ENCODE results near the gene TMCC2.

The TMCC2 gene

DNA sequence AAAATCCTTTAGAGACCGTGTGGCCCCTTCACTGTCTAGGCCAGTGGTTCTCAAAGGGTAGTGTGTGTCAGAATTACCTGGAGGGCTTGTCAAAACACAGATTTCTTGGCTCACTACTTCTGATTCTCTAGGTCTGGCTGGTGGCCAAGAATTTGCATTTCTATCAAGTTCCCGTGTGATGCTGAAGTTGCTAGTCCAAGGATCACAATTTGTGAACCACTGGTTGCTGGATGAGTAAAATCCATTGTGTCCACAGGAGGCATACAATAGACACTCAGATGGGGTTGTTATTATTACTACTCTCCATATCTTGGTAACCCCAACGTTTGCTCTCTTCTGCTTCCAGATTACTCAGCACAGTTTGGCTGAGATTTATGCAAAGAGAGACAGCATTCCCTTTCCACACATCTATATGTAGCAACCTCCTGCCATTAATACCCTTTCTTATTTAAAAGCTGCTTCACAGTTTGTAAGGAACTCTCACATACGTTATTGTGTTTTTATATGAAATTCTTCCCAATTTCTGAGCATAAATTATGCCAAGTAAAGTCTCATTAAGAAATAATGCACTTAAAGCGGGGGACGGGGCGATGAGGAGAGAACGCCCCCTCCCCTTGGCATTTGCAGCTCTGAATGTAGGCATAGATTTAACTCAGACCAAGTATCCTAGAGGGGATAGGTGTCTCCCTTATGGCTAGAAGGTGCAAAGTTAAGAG, 720 bp upstream of the TMCC2 start:
- Histone ChIP-seq H3K4me3 (replicated peaks; ENCODE audit: insufficient read depth, low read length) (peak overlapping the region; percentile 54), H3K27me3 (ENCODE audit: insufficient read depth, poor library complexity, severe bottlenecking) (peaks cover 35% of the 10 kb centered on the region), H3K27ac (replicated peaks) (no peak overlapping the region)
- TF ChIP-seq GABPA (IDR thresholded peaks at IDR 0.05; ENCODE audit: low read depth) (no peak), SPI1 (IDR thresholded peaks at IDR 0.05; ENCODE audit: borderline replicate concordance, low read depth) (no peak), REST (IDR thresholded peaks at IDR 0.05; ENCODE audit: insufficient replicate concordance, low read depth) (no peak), POLR2AphosphoS5 (IDR thresholded peaks at IDR 0.05; ENCODE audit: low read depth) (no peak), CTCF (IDR thresholded peaks at IDR 0.05; ENCODE audit: insufficient read depth, low read length) (no peak)
- no peak for DNase-seq (ENCODE audit: low read depth in 1 of 2, low spot score in 1 of 2)

DNA sequence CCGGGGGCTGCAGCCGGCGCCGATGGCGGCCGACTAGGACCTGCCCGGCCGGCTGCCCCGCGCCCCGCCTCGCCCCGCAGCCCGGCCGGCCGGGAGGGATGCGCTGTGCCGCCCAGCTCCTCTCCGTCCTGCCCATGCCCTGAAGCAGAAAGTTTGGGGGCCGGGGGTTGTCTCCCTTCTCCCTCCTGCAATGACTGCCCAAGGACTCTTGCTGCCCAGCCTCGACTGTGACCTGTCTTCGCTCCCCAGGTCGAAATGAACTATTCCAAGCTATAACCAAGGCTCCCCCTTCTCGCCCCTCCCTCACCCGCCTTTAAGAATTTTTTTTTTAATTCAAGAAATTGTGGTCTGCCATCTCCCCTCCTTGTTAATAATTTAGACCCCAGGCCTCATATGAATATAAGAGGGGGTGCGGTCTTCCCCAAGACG, 361 bp downstream of the TMCC2 start:
- peak overlapping the region; percentile 15; the same call in 1 of the 2 replicates for H3K4me3 ChIP-seq (replicated peaks; ENCODE audit: insufficient read depth, low read length)
- no peak for DNase-seq (ENCODE audit: low read depth in 1 of 2, low spot score in 1 of 2)
- TF ChIP-seq POLR2AphosphoS5 (IDR thresholded peaks at IDR 0.05; ENCODE audit: low read depth) (no peak), GABPA (IDR thresholded peaks at IDR 0.05; ENCODE audit: low read depth) (no peak), SPI1 (IDR thresholded peaks at IDR 0.05; ENCODE audit: borderline replicate concordance, low read depth) (no peak), CTCF (IDR thresholded peaks at IDR 0.05; ENCODE audit: insufficient read depth, low read length) (no peak), REST (IDR thresholded peaks at IDR 0.05; ENCODE audit: insufficient replicate concordance, low read depth) (no peak)
- H3K27ac ChIP-seq (replicated peaks) = no peak overlapping the region
- peaks cover 35% of the 10 kb centered on the region for H3K27me3 ChIP-seq (ENCODE audit: insufficient read depth, poor library complexity, severe bottlenecking)

DNA sequence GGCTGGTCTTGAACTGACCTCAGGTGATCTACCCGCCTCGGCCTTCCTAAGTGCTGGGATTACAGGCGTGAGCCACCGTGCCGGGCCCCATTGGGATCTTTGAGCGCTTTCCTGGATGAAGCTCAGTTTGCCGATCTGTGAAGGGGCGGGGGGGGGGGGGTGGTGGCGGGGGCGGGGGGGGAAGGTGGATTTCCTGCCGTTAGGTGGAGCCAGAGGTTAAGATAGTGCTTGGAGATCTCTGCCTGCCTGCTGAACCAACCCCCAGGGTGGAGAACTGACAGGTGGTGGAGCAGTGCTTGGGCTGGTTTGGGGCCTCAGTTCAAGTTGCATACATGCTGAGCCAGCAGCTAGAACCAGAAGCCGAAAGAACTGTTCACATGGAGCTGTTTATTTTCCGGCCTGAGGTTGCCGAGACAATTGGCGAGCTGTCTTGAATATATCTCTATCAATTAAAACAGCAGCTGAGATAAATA, 1.7 kb downstream of the TMCC2 start:
- TF ChIP-seq REST (IDR thresholded peaks at IDR 0.05; ENCODE audit: insufficient replicate concordance, low read depth) (no peak), POLR2AphosphoS5 (IDR thresholded peaks at IDR 0.05; ENCODE audit: low read depth) (no peak), CTCF (IDR thresholded peaks at IDR 0.05; ENCODE audit: insufficient read depth, low read length) (no peak), SPI1 (IDR thresholded peaks at IDR 0.05; ENCODE audit: borderline replicate concordance, low read depth) (no peak), GABPA (IDR thresholded peaks at IDR 0.05; ENCODE audit: low read depth) (no peak)
- H3K4me3 ChIP-seq (replicated peaks; ENCODE audit: insufficient read depth, low read length) = no peak overlapping the region
- peak in 1 of 2 experiments; percentile 64 for DNase-seq (ENCODE audit: low read depth in 1 of 2, low spot score in 1 of 2)
- no peak overlapping the region for H3K27ac ChIP-seq (replicated peaks)
- H3K27me3 ChIP-seq (ENCODE audit: insufficient read depth, poor library complexity, severe bottlenecking) = peaks cover 35% of the 10 kb centered on the region

Measured in HL-60 (cell line).